Stimulated activated naive CD4-positive, alpha-beta T cell (primary cell): Measurements from ENCODE around the gene SH3BGRL2.
"Not testable (repeated sequence)": the region's sequence is repeated elsewhere in the genome, so short reads cannot be mapped to it uniquely, and the experiment has no call there.

Experiments
- DNase-seq, 6 experiments: peaks; one replicate each; lab custom pipeline; 2025; lab: John Stamatoyannopoulos, UW

The SH3BGRL2 gene

DNA sequence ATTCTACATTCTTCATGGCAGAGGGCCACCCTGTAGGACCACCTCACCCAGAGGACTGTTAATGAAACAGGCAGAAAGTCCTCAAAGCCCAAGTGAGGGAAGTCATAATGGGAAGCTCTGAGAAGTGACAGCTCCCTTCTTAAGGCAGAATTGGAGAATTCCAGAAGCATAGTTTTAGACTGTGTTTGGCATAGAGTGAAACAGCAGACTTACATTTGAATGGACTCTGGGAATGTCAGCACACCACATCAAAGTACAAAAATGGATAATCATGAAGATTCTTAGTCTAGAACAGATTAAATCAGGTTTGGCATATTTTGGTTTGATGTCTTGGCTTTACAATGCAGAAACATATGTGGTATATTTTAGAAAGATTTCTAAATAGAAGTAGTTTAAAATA lies 17.9 kb downstream of the SH3BGRL2 start:
- no peak for DNase-seq

DNA sequence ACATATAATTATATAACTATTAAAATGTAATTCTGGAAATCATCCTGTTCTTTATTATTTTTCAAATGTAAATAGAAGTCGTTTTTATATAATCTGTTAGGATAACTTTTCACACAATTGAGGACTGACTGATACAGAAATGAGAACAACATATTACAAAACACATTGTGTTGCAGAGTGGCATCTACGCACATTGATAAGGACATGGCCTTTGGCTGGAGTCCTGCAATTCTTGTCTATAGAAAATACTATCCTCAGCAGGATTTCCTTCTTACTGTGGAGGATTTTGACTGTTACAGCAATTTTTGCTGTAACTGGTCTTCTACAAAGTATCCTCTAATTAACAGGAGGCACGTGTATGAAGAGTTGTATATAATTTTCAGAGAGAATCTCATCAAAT lies 19.8 kb downstream of the SH3BGRL2 start:
- DNase-seq, result no peak

DNA sequence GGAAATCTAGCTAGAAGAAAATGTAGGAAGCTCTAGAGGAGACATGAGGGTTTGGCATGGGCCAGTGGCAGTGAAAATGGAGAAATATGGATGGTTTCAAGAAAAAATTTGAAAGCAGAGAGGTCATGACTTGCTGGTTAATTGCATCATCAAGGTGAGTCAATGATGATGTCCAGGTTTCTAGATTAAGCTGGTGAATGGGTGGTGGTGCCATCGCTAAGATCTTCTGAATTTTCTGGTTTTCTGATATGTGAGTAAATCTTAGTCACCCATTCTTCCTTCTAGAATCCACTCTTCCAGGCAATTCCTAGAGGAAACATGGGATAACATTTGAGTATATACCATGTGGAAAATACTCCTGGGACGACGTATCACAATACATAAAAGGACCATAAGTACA lies 25.0 kb downstream of the SH3BGRL2 start:
- no peak for DNase-seq

DNA sequence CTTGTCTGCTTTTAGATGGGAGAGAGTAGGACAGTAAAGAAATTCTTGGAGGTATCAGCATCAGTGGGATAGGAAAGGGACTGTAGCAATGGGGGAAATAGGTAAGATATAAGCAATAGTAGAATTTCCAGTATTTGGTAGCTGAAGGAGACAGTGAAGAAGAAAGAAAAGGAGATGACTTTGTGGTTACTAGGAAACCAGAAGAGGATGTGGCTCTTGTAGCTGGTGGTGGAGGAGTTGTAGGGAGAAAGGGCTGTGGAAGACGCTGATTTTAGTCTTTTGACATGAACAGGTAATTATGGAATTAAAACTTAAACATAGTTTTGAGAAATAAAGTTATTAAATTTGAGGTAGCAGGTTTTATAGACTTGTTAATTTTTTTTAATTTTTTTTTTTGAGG lies 26.1 kb downstream of the SH3BGRL2 start:
- peak in 3 of 6 experiments; percentile 12 to 24 (median 23) for DNase-seq

DNA sequence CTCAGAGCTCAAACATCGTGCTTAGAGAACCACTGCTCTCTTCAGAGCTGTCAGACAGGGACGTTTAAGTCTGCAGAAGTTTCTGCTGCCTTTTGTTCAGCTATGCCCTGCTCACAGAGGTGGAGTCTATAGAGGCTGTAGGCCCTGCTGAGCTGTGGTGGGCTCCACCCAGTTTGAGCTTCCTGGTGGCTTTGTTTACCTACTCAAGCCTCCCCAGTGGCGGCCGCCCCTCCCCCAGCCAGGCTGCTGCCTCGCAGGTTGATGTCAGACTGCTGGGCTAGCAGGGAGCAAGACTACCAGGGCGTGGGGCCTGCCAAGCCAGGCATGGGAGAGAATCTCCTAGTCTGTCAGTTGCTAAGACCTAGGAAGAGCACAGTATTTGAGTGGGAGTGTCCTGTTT lies 32.5 kb downstream of the SH3BGRL2 start:
- peak in 2 of 6 experiments; percentile 20 to 28 for DNase-seq

DNA sequence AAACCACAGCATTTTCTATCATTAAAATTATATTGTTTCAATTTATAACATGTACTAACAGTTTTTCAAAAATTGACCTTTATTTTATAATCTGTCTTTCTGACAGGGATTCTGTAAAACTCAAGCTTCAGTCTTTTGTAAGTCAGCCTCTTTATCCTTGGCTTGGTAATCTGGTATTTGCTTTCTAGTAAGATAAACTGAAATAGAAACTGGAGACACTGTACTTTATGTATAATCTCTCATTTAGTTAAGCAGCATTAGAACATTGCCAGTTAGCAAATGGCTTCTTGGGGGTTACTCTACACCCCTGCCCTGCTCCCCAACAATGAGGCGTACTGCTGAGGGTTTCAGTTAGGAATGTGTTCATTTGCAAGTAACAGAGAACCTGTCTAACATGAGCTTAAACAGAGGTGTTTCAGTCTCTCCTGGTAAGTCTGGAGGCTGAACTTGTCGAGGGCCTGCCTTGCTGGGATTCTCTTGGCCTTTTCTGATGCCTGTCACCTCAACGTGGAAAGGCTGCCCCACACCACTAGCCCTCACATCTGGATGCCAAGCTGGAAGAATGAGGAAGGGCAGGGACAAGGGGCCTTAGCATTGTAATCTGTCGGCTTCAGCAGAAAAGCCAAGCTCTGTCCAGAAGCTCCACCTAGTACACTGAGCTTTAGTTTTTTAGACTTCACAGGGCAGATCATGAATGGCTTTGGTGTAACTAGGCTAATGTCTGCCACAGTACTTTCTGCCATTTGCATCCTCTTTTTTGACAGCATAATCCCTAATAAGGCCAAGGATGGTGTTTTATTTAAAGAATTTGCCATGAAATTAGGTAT lies 34.8 kb downstream of the SH3BGRL2 start:
- DNase-seq, result no peak

DNA sequence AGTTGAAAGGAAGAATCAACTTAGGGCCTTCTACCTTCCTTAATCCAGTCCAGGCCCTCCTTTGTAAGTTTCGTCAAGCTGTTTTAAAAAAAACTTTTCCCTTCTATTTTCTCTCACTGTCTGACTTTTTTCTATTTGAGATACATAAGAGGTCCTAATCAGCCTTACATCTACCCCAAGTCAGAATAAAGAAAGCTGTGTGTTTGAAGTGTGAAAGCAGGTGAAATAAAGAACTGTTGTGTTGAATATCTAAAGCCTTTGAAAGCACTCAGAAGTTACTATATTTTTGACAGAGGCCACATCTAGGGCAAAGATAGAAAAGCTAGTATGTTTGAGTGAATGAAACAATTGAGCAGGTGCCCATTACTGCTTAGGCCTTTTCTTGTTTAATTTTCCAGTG lies 35.5 kb downstream of the SH3BGRL2 start:
- peak in 3 of 6 experiments; percentile 39 to 61 (median 43) for DNase-seq

DNA sequence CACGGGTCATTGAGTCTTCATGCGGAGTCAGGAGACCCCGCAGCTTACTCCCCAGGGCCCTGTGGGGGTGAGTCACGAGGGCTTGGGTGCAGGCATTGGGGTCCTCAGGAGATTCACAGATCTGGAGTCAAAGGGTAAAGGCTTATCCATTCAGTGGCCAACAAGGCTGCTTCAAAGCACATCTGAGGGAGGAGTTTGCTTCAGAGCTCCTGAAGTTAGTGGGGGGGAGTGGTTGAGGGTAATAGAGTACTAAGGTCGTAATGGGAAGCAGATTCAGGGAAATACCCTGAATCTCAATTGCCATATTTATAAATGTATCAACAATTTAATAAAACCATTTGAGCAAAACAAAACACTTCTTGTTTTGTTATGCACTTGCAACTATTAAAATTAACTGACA lies 37.3 kb downstream of the SH3BGRL2 start:
- DNase-seq, result no peak

DNA sequence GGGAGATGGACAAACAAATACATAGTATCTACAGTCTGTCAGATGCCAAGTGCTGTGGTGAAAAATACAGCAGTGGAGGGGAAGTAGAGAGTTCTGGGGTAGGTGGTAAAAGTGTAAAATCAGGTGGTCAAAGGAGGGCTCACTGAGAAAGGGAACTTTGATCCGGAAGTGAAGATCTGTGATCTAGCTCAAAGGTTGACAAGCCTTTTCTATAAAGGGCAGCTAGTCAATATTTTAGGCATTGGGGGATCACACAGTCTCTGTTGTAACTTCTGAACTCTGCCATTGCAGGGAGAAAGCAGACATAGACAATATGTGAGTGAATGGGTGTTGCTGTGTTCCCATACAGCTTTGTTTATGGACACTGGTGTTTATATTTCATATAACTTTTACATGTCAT lies 38.6 kb downstream of the SH3BGRL2 start:
- no peak for DNase-seq

DNA sequence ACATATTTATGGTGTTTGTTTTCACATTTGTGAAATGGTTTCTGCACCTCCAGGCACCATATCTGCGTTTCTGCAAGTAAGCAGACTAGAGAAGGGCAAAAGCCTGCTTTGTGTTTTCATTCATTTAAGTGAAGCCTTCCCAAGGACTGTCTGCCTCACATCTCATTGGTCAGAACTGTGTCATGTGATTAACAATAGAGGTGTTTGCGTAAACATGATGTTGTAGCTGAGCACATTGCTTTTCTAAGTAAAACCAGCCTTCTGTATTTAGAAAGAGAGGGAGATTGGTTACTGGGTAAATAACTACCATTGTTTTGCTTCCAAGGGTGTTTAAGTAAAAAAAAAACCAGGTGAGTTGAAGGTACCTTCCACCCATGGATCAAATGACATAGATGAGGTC lies 39.7 kb downstream of the SH3BGRL2 start:
- no peak for DNase-seq

DNA sequence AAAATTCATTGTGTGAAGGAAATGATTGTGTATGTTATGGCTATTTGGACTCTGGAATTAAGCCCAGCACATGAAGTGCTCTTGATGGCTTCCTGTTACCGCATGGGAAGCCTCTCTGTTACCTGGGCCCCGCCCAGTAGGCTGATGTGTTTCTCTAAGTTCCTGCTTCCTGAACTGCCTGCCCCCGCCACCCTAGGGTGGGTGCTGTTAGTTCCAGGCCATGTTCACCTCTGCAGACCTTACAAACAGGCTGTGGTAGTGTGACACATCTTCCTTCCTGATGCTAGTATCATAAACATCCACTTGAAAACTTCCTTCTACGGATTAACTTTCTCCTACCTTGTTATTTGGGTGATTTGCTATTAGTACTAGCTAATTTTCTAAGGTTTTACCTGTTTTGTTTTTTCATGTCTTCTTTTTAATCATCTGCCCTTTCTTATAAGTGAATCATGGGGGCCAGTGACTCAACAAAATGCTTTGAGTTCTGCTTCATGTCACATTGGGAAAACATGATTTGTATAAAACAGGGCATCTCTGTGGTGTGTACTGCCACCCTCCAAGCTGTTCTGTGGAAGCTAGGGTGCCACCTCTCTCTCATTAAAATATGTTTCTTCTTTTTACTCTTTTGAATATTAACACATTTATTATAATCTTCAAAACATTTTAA lies 40.6 kb downstream of the SH3BGRL2 start:
- DNase-seq, result peak in 5 of 6 experiments; percentile 7 to 65 (median 48)

DNA sequence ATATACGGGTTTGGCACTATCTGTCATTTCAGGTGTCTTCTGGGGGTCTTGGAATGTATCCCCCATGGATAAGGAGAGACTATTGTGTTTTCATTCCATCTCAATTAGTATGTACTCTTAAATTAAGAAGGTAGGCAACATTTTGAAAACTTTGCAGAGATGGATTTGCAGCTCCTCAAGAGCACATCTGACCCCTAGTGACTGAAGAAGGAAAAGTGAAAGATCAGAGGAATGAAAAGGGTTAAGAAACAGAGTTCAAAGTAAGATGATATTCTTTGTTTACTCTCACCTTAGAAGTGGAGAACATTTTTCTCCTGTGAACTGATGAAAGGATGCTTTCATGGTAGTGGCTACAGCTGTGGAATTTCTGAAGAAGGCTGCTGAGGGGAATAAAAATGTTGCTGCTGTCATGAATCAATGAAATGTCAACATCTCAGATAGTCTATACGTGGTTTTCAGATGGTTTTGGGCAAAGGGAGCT lies 41.5 kb downstream of the SH3BGRL2 start:
- peak in 3 of 6 experiments; percentile 20 to 46 (median 25) for DNase-seq

DNA sequence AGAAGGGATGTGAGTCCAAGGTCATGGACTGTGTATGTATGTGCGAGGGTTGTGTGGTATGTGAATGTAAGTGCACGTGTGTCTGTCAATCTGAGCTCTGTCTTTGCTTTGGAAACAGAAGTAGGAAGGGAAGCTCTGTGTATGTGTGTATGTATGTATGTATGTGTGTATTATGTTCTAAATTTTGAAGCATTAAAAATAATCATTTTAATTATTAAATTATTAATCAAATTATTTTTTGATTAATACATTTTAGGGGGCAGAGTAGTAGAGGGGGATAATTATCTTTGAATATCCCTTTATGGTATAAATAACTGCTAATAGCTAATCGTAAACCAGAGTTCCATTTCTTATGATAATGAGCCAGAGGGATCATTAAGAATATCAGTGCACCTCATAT lies 42.8 kb downstream of the SH3BGRL2 start:
- no peak for DNase-seq

DNA sequence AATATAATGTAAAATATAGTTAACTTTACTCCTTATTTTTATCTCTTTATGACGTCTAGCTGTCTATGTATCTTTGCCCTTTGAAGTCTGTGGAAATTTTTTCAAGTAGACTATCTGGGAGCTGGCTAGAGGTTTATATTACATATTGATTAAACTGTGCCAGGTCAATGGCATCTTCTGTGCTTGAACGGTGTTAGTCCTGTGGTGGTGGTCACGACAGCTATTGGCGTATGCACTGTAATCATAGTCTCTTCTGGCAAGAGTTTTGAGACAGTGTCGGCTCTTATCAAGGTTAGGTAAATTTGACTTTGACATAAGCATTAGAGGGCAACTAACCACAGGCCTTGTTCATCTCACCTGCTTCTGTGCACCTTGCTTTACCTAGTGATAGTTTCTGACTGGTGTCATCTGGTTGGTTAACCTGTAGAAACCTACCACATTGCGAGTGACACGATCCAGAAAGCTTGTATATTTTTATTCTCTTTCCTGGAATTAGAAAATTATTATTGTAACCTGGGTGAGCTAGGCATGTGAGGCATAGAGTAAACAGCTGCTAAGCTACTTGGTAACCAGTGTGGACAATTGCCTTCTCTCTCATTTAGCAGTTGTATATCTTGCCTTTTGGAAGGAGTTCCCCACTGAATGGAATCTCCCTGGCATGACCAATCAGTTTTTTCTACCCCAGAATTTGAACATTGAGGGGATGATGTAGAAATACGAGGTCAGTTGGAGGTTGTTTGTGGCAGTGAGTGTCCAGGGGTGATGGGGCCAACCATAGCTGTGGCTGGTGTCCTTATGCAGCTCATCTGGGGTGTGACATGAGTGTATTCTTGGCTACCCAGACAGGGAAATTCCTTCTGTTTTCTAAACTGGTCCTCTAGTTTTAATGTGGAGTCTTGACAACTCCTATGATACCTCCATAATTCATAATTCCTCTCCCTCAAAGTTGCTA lies 45.9 kb downstream of the SH3BGRL2 start:
- DNase-seq, result no peak

DNA sequence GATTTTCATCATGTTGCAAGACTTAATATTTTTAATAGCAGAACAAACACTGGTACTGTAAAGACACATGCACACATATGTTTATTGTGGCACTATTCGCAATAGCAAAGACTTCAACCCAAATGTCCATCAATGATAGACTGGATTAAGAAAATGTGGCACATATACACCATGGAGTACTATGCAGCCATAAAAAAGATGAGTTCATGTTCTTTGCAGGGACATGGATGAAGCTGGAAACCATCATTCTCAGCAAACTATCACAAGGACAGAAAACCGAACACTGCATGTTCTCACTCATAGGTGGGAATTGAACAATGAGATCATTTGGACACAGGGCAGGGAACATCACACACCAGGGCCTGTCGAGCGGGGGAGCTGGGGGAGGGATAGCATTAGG lies 51.6 kb downstream of the SH3BGRL2 start:
- DNase-seq, result not testable (repeated sequence)

DNA sequence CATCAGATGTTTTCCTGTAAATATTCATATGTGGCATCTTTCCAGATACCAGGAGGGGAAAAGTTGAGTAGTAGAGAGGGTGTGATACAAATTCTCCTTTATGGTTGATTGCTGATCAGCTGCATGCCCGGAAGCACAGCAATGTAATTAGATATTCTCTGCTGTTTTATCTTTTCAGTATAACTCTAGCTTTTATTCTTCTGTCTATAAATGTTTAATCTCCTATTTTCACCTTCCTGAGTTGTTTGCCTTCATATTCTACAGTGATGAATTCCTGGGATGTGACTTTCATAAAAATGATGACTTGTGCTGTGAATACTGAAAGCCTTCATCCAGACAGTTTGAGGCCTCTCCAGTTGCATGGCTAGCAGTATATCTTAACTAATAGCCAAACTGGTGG lies 53.7 kb downstream of the SH3BGRL2 start:
- DNase-seq, result no peak

DNA sequence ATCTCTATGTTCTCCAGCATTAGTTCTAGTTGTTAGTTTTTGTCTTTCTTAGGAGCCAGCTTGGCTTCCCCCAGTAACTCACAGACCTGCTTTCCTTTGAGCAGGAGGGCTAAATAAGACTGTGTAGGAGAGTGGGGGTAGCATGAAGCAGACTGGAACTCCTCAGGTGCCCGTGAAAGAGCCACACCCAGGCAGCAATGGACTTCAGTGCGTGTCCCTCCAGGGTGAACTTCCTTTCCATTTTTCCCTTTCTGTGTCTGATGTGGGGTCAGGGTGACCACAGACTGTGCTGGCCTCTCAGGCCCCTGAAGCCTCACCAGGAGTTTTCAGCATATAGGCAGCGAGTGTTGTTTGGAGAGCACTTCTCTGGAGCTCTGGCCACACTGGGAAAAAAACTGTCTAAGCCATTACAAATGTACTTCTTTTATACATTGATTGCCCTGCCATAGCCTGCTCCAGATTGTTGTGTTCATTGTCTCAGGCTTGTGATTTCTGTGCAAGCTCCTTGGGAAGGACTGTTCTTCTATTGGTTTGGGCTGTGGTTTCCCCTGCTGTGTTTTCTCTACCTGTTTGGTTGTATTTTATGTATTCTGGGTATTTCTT lies 55.7 kb downstream of the SH3BGRL2 start:
- DNase-seq, result no peak

DNA sequence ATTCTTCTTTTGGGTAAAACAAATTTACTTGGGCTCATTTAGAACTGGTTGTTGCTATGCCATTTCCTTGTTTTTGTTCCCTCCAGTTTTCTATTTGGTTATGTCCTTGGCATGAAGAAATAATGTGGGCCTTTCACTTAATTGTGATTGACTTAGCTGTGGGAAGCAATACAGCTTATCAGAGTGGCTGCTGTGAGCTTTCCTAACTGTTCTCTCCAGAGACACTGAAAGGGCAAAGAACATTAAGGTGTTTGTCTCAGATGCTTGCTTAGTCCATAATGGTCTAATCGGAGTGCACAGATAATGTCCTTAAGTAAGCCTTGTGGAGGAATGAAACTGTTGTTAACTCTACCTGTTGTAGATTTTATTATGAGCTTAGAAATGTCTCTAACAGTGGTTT lies 56.6 kb downstream of the SH3BGRL2 start:
- DNase-seq, result no peak

DNA sequence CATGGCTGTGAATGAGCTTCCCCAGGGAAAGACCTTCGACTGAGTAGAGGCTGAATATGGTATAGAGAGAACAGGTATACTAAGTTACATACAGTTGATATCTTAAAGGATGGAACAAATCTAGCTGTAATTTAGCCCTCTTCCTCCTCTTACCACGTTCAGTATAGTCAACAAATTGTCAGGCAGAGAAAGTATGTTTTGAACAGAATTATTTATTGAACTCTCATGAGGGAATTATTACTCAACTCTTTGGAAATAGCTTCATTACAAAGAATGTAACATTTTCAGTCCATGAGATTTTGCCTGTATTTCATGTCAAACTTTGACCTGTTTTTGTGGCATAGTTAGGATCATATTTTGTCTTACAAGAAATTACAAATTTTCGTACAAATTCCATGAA lies 63.0 kb downstream of the SH3BGRL2 start:
- no peak for DNase-seq

DNA sequence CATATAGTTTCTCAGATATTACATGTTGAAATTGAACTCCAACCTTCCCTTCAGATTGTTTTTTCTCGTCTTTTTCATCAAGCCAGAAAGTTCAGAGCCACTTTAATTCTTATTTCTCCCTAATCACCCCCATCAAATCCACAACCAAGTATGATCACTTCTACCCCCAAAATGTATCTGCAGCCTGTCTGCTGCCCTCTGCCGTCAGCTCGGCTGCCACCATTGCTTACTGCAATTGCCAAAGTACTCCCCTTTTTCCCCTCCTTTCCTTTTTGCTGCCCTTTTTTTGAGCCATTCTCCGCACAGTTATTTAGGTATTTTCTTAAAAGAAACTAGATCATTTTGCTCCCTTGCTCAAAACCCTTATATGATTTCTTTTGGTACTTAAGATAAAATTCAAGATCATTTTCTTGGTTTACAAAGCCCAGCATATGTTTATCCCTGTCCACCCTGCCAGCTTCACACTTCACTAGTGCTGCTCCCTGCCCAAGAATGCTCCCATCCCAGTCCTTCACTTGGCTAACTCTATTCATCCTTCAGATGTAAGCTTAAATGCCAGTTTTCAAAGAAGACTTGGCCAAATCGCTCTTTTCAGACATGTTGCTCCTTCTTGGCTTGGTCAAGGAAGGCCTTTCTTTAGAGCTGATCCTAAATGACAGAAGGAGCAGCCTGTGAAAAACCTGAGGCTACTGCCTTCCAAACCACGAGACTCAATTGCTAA lies 63.7 kb downstream of the SH3BGRL2 start:
- no peak for DNase-seq

DNA sequence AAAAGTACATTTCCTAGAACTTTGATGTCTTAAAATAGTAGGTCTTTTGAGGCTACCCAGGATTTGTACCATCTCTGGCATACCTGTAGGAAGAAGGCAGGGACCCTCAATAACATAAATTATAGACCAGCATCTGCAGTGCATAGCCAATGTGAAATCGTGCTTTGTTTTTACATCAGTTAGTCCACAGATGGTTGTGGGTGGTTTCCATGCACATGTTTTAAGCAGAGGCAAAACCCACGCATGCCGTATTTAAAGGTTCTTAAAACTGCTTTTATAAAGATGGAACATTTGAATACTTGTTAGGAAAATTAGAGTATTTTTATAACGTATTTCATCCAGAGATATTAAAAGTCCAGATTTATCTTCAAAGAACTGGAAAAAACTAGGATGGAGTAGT lies 66.3 kb downstream of the SH3BGRL2 start:
- no peak for DNase-seq
